CD14-positive monocyte (primary cell): ENCODE results near the gene LPCAT1. TPM values are rescaled to one million over a fixed set of nuclear protein-coding genes. Genes with fewer than 3 reads are reported as not detected.
A peak's percentile ranks its signal among the peaks of the same experiment; 100 is the strongest.

ENCODE experiments used
- DNase-seq, 3 donors: peaks; one replicate each; pipeline ENCODE4 v3.0.0-alpha.2; 2011 to 2022
- H2AFZ ChIP-seq: 2 replicates; pipeline ENCODE4 v1.6.0; 2012; ENCODE audit warnings: mild to moderate bottlenecking, low read depth, low read length, inconsistent platforms; ENCODE audit not compliant: insufficient read depth, poor library complexity, severe bottlenecking
- H3K27ac ChIP-seq, 2 donors: 1 replicate in 1 of 2; 2 replicates in 1 of 2; pipeline ENCODE4 v1.5.1; 2012 to 2013; ENCODE audit warnings: low read length in 2 of 2, control low read depth in 1 of 2, inconsistent platforms in 1 of 2, low read depth in 1 of 2, mild to moderate bottlenecking in 1 of 2
- H3K27me3 ChIP-seq, 2 donors: one replicate each; pipeline versions ENCODE4 v1.6.0 to v1.6.1; 2011 to 2013; ENCODE audit warnings: low read length in 2 of 2; ENCODE audit not compliant: control insufficient read depth in 2 of 2, insufficient read depth in 2 of 2
- H3K36me3 ChIP-seq, 2 donors: replicated peaks in 1 of 2; 1 replicate in 1 of 2; 2 replicates in 1 of 2; pipeline versions ENCODE4 v1.5.1 to v1.6.1; 2012 to 2013; ENCODE audit warnings: low read length in 2 of 2, control low read depth in 1 of 2, inconsistent platforms in 1 of 2, mild to moderate bottlenecking in 1 of 2; ENCODE audit not compliant: insufficient read depth in 2 of 2, control insufficient read depth in 1 of 2
- H3K4me1 ChIP-seq, 2 donors: 1 replicate in 1 of 2; 2 replicates in 1 of 2; pipeline versions ENCODE4 v1.5.1 to v1.6.1; 2012 to 2013; ENCODE audit warnings: low read length in 2 of 2, control low read depth in 1 of 2, inconsistent platforms in 1 of 2, mild to moderate bottlenecking in 1 of 2, moderate library complexity in 1 of 2; ENCODE audit not compliant: insufficient read depth in 2 of 2, control insufficient read depth in 1 of 2
- H3K4me2 ChIP-seq: replicated peaks from 2 replicates; pipeline ENCODE3; 2012; ENCODE audit warnings: low read length, moderate library complexity, mild to moderate bottlenecking; ENCODE audit not compliant: poor library complexity, severe bottlenecking; ENCODE audit errors: extremely low read depth
- H3K4me3 ChIP-seq, 3 experiments: fragments of 200-600 bp in 1 of 3; sonication (generic) in 1 of 3; replicated peaks in 1 of 3; 1 replicate in 2 of 3; 2 replicates in 1 of 3; pipeline ENCODE4 v1.5.1; 2011 to 2013; ENCODE audit warnings: low read length in 3 of 3, mild to moderate bottlenecking in 3 of 3, control low read depth in 2 of 3, low read depth in 2 of 3, inconsistent platforms in 1 of 3, moderate library complexity in 1 of 3
- H3K79me2 ChIP-seq: 2 replicates; pipeline ENCODE4 v1.6.0; 2012; ENCODE audit warnings: mild to moderate bottlenecking, control low read depth, inconsistent platforms, low read length, moderate library complexity; ENCODE audit not compliant: insufficient read depth
- H3K9ac ChIP-seq: 2 replicates; pipeline ENCODE4 v1.6.0; 2017; ENCODE audit warnings: low read length, mild to moderate bottlenecking; ENCODE audit not compliant: insufficient read depth, poor library complexity, severe bottlenecking
- H3K9me3 ChIP-seq, 2 donors: replicated peaks in 1 of 2; 1 replicate in 1 of 2; 2 replicates in 1 of 2; pipeline versions ENCODE4 v1.5.1 to v1.6.1; 2012 to 2013; ENCODE audit warnings: low read length in 2 of 2, control low read depth in 1 of 2; ENCODE audit not compliant: control insufficient read depth in 1 of 2, insufficient read depth in 1 of 2
- H4K20me1 ChIP-seq: 2 replicates; pipeline ENCODE4 v1.6.0; 2012; ENCODE audit warnings: mild to moderate bottlenecking, low read length, control low read depth, moderate library complexity; ENCODE audit not compliant: insufficient read depth
- H3K27ac Mint-ChIP-seq, 7 donors: one replicate each; pipeline ENCODE4 v1.8.0; 2020; ENCODE audit warnings: mild to moderate bottlenecking in 7 of 7, mixed read lengths in 7 of 7, moderate library complexity in 6 of 7, inconsistent platforms in 2 of 7
- H3K27me3 Mint-ChIP-seq, 3 donors: one replicate each; pipeline ENCODE4 v1.8.0; 2021 to 2022; ENCODE audit warnings: low read depth in 3 of 3, mild to moderate bottlenecking in 3 of 3, mixed read lengths in 3 of 3, moderate library complexity in 3 of 3, inconsistent platforms in 1 of 3
- H3K36me3 Mint-ChIP-seq, 2 donors: one replicate each; pipeline ENCODE4 v1.8.0; 2020; ENCODE audit warnings: mixed read lengths in 2 of 2, inconsistent platforms in 1 of 2, mild to moderate bottlenecking in 1 of 2
- H3K4me1 Mint-ChIP-seq: one replicate; pipeline ENCODE4 v1.8.0; 2020; ENCODE audit warnings: mild to moderate bottlenecking, mixed read lengths
- H3K4me3 Mint-ChIP-seq, 2 donors: one replicate each; pipeline ENCODE4 v1.8.0; 2020; ENCODE audit warnings: mild to moderate bottlenecking in 2 of 2, mixed read lengths in 2 of 2, moderate library complexity in 1 of 2
- H3K9me3 Mint-ChIP-seq, 7 donors: one replicate each; pipeline ENCODE4 v1.8.0; 2020 to 2022; ENCODE audit warnings: mixed read lengths in 7 of 7, mild to moderate bottlenecking in 6 of 7, moderate library complexity in 6 of 7, inconsistent platforms in 2 of 7
- CTCF ChIP-seq: fragments of 200-600 bp; IDR thresholded peaks from one replicate; pipeline ENCODE4 v1.8.0; 2022; ENCODE audit warnings: antibody characterized with exemption, mild to moderate bottlenecking
- WGBS: methylation state at CpG from one replicate; pipeline ENCODE4 v1.1.5; 2013; ENCODE audit warnings: missing lambda C conversion rate; ENCODE audit not compliant: insufficient coverage; 5-methylcytosine and 5-hydroxymethylcytosine counted together
- intact Hi-C, 2 donors: fragments of 100-400 bp; cut with micrococcal nuclease; formaldehyde crosslinking; loops; one replicate each; pipeline versions ENCODE4 v1.15.0 to v1.15.1; 2023
- polyA plus RNA-seq, 3 donors: library from polyadenylated mRNA; depleted of rRNA in 1 of 3; unstranded in 2 of 3; stranded (reverse) in 1 of 3; fragments of 300-500 nt in 2 of 3; fragments of >200 nt in 1 of 3; fragmentation: Illumina TruSeq in 2 of 3; gene quantifications; 1 replicate in 2 of 3; 2 replicates in 1 of 3; pipeline ENCODE4 v1.2.3, GENCODE V29; 2012 to 2021

The LPCAT1 gene
- polyA plus RNA-seq, 3 donors = 34.1 to 53.9 (median 34.8) TPM

GRCh38 chr5:1526681-1527131 lies 2.9 kb upstream of the LPCAT1 start:
- intact Hi-C loops = loop anchor here (10.0 kb wide), 2 partner anchors 108 to 142 kb away; no protein-coding TSS in a partner anchor
- no peak overlapping the region for H3K27ac ChIP-seq
- H3K4me1 Mint-ChIP-seq = peaks cover 16% of the 10 kb centered on the region

GRCh38 chr5:1526190-1526631 lies 2.5 kb upstream of the LPCAT1 start:
- Mint-ChIP-seq H3K4me1 (peaks cover 18% of the 10 kb centered on the region), H3K27ac (peak overlapping the region in 2 of 7 donors; percentile 61 to 84), H3K27me3 (peaks cover 5 to 10% (median 8%) of the 10 kb centered on the region in 3 donors), H3K4me3 (no peak overlapping the region), H3K36me3 (peaks cover 9 to 13% of the 10 kb centered on the region in 2 donors), H3K9me3 (no peaks in the 10 kb centered on the region)
- H4K20me1 ChIP-seq = peaks cover 20% of the 10 kb centered on the region
- no peak for TF ChIP-seq CTCF
- H3K4me2 ChIP-seq = no peak overlapping the region
- peaks cover 23 to 26% of the 10 kb centered on the region in 2 donors for H3K4me1 ChIP-seq
- no peak overlapping the region for H3K4me3 ChIP-seq
- WGBS = 100% methylated on average over 7 of the region's 7 CpGs
- H3K9me3 ChIP-seq = no peaks in the 10 kb centered on the region
- H3K9ac ChIP-seq = no peak overlapping the region
- H3K27me3 ChIP-seq = no peaks in the 10 kb centered on the region
- peaks cover 6 to 9% of the 10 kb centered on the region in 2 donors for H3K36me3 ChIP-seq
- no peak for DNase-seq
- H2AFZ ChIP-seq = no peak overlapping the region
- peaks cover 21% of the 10 kb centered on the region for H3K79me2 ChIP-seq
- intact Hi-C loops = loop anchor here (10.0 kb wide), 2 partner anchors 109 to 141 kb away; no protein-coding TSS in a partner anchor
- no peak overlapping the region for H3K27ac ChIP-seq

More at GRCh38 chr5:1526681-1527131, 2.9 kb upstream of the LPCAT1 start:
- H3K27me3 Mint-ChIP-seq = peaks cover 5 to 10% (median 9%) of the 10 kb centered on the region in 3 donors
- no peak for TF ChIP-seq CTCF
- no peaks in the 10 kb centered on the region for H3K9me3 ChIP-seq
- no peak overlapping the region for H3K4me3 Mint-ChIP-seq
- H3K9ac ChIP-seq = no peak overlapping the region
- no peaks in the 10 kb centered on the region for H3K27me3 ChIP-seq
- no peak overlapping the region for H3K4me2 ChIP-seq
- no peak for DNase-seq
- H3K9me3 Mint-ChIP-seq = no peaks in the 10 kb centered on the region
- peaks cover 16% of the 10 kb centered on the region for H3K79me2 ChIP-seq
- no peak overlapping the region for H2AFZ ChIP-seq
- H3K27ac Mint-ChIP-seq = no peak overlapping the region
- peaks cover 5 to 9% of the 10 kb centered on the region in 2 donors for H3K36me3 Mint-ChIP-seq
- no peak overlapping the region for H3K4me3 ChIP-seq
- WGBS = 56% methylated on average over 4 of the region's 9 CpGs
- peaks cover 21 to 23% of the 10 kb centered on the region in 2 donors for H3K4me1 ChIP-seq
- H3K36me3 ChIP-seq = peaks cover 3 to 4% of the 10 kb centered on the region in 2 donors
- peaks cover 15% of the 10 kb centered on the region for H4K20me1 ChIP-seq
